HepG2 (cell line): ENCODE results near the gene ELP4. TPM values are rescaled to one million over a fixed set of nuclear protein-coding genes. Genes with fewer than 3 reads are reported as not detected.

ENCODE experiments used
- ATAC-seq: fragments of 200-7000 bp; cut with Tn5 transposase; 3 replicates; pipeline ENCODE4 v1.9.1; 2020; ENCODE audit warnings: mild to moderate bottlenecking, moderate library complexity
- BruUV-seq: library from RNA; stranded (reverse); fragments of 400-500 nt; replicated peaks from 2 replicates; lab custom pipeline; 2021; lab: Mats Ljungman, UMichigan
- CTCF ChIA-PET: fragments of 300-600 bp; formaldehyde crosslinking; extraction: SDS; loops from one replicate; lab custom pipeline; 2021; ENCODE audit warnings: low total read pairs, inconsistent platforms, low intra/inter-chr PET ratio; lab: Yijun Ruan, JAX
- POLR2A ChIA-PET: fragments of 350-600 bp; sonication (Branson Sonifier 250); formaldehyde crosslinking; loops from one replicate; lab custom pipeline; 2020; ENCODE audit warnings: antibody characterized with exemption, inconsistent platforms; lab: Yijun Ruan, JAX
- DNase-seq: peaks from one replicate; pipeline ENCODE4 v3.0.0-alpha.2; 2015; ENCODE audit warnings: low spot score
- FAIRE-seq: peaks from 3 replicates; lab custom pipeline; 2011; peaks lifted over from hg19 to GRCh38; lab: Jason Lieb, UNC
- H2AFZ ChIP-seq: one replicate; pipeline ENCODE4 v1.6.1; 2011; ENCODE audit warnings: low read length, inconsistent platforms
- H3K27ac ChIP-seq: fragments of 300-600 bp; 3 replicates; pipeline ENCODE4 v1.8.0; 2011; ENCODE audit warnings: mixed run types, mild to moderate bottlenecking, mixed read lengths, low read length, inconsistent platforms; ENCODE audit not compliant: insufficient read depth; ENCODE audit errors: extremely low read length
- H3K27me3 ChIP-seq, 2 experiments: fragments of 200-600 bp in 1 of 2; 2 replicates in 1 of 2; 3 replicates in 1 of 2; pipeline versions ENCODE4 v1.6.0 to v1.8.0; 2011; ENCODE audit warnings: low read length in 2 of 2, mild to moderate bottlenecking in 2 of 2, moderate library complexity in 2 of 2, inconsistent platforms in 1 of 2; ENCODE audit not compliant: insufficient read depth in 2 of 2, control insufficient read depth in 1 of 2
- H3K36me3 ChIP-seq, 2 experiments: fragments of 200-600 bp in 1 of 2; replicated peaks in 1 of 2; 2 replicates in 1 of 2; 3 replicates in 1 of 2; pipeline versions ENCODE4 v1.5.1 to v1.8.0; 2011; ENCODE audit warnings: low read length in 2 of 2, inconsistent platforms in 1 of 2; ENCODE audit not compliant: insufficient read depth in 2 of 2, control insufficient read depth in 1 of 2
- H3K4me1 ChIP-seq: 2 replicates; pipeline ENCODE4 v1.5.1; 2012; ENCODE audit warnings: low read length, inconsistent platforms; ENCODE audit not compliant: insufficient read depth
- H3K4me2 ChIP-seq: 2 replicates; pipeline ENCODE4 v1.6.0; 2011; ENCODE audit warnings: low read depth, low read length, inconsistent platforms
- H3K4me3 ChIP-seq, 3 experiments: fragments of 200-600 bp in 1 of 3; sonication (generic), shearing (Covaris generic) in 1 of 3; replicated peaks in 1 of 3; 2 replicates each; pipeline ENCODE4 v1.5.1; 2011 to 2016; ENCODE audit warnings: low read length in 3 of 3, inconsistent platforms in 2 of 3, low read depth in 2 of 3, mild to moderate bottlenecking in 2 of 3, control low read depth in 1 of 3, mixed read lengths in 1 of 3; ENCODE audit not compliant: insufficient read depth in 1 of 3
- H3K79me2 ChIP-seq: one replicate; pipeline ENCODE4 v1.6.1; 2011; ENCODE audit warnings: low read length, inconsistent platforms; ENCODE audit not compliant: insufficient read depth
- H3K9ac ChIP-seq: 2 replicates; pipeline ENCODE4 v1.6.0; 2011; ENCODE audit warnings: mild to moderate bottlenecking, low read depth, low read length, inconsistent platforms; ENCODE audit not compliant: insufficient read depth
- H3K9me3 ChIP-seq: 2 replicates; pipeline ENCODE4 v1.5.1; 2012; ENCODE audit warnings: mild to moderate bottlenecking, low read length
- H4K20me1 ChIP-seq: 2 replicates; pipeline ENCODE4 v1.6.0; 2011; ENCODE audit warnings: inconsistent platforms, mild to moderate bottlenecking, low read length, moderate library complexity; ENCODE audit not compliant: insufficient read depth
- ATF4 ChIP-seq, 2 experiments: fragments of 450-650 bp in 1 of 2; sonication (generic) in 1 of 2; formaldehyde crosslinking; IDR thresholded peaks; 2 replicates each; pipeline versions ENCODE4 v1.5.0 to v1.8.0; 2020 to 2022; ENCODE audit warnings: mild to moderate bottlenecking in 1 of 2, missing genetic modification reagents in 1 of 2
- BRCA1 ChIP-seq: sonication (generic); formaldehyde crosslinking; IDR thresholded peaks from 2 replicates; pipeline ENCODE4 v1.4.0; 2020; ENCODE audit warnings: missing genetic modification reagents
- ELK4 ChIP-seq: sonication (generic); formaldehyde crosslinking; IDR thresholded peaks from 2 replicates; pipeline ENCODE4 v1.9.0; 2021; ENCODE audit warnings: missing genetic modification reagents, borderline replicate concordance
- FOXA1 ChIP-seq, 2 experiments: fragments of 450-650 bp in 1 of 2; sonication (generic) in 1 of 2; formaldehyde crosslinking in 1 of 2; IDR thresholded peaks; 2 replicates each; pipeline versions ENCODE4 v1.4.0 to v1.6.1; 2016 to 2020; ENCODE audit warnings: missing genetic modification reagents in 1 of 2
- GFI1 ChIP-seq: sonication (generic); formaldehyde crosslinking; IDR thresholded peaks from 2 replicates; pipeline ENCODE4 v1.5.0; 2020; ENCODE audit warnings: missing genetic modification reagents, mild to moderate bottlenecking, borderline replicate concordance
- MTF2 ChIP-seq: sonication (generic); formaldehyde crosslinking; IDR thresholded peaks from 2 replicates; pipeline ENCODE4 v1.5.0; 2020; ENCODE audit warnings: missing genetic modification reagents, borderline replicate concordance
- RFX1 ChIP-seq: fragments of 450-650 bp; IDR thresholded peaks from 2 replicates; pipeline ENCODE4 v1.6.1; 2017
- ZNF3 ChIP-seq: IDR thresholded peaks from 2 replicates; pipeline ENCODE4 v1.7.0; 2017; ENCODE audit warnings: inconsistent platforms
- ZNF644 ChIP-seq: IDR thresholded peaks from 2 replicates; pipeline ENCODE4 v1.6.1; 2016; ENCODE audit warnings: low read depth
- ZNF652 ChIP-seq: IDR thresholded peaks from 2 replicates; pipeline ENCODE4 v1.6.1; 2016; ENCODE audit warnings: low read depth, borderline replicate concordance
- WGBS: methylation state at CpG from one replicate; pipeline ENCODE4 v1.1.6; 2017; ENCODE audit warnings: low lambda C conversion rate; 5-methylcytosine and 5-hydroxymethylcytosine counted together
- in situ Hi-C: cut with HindIII; loops from 2 replicates; pipeline ENCODE4 v1.10.0; 2017; ENCODE audit warnings: low pct_unique_long_range_greater_than_20kb; ENCODE audit not compliant: extremely low pct_ligation_motif_present
- intact Hi-C: fragments of 100-400 bp; cut with micrococcal nuclease; formaldehyde crosslinking; loops from one replicate; pipeline ENCODE4 v1.10.0; 2022; ENCODE audit not compliant: unreplicated experiment
- polyA plus RNA-seq, 8 experiments: library from polyadenylated mRNA; depleted of rRNA in 3 of 8; stranded (reverse) in 7 of 8; unstranded in 1 of 8; fragments of >200 nt; fragmentation: Illumina TruSeq in 4 of 8; extraction: Trizol in 4 of 8; gene quantifications; 2 replicates each; pipeline versions ENCODE4 v1.2.1 to v1.2.3, GENCODE V29; 2011 to 2016; ENCODE audit warnings: low read depth in 4 of 8, missing spikeins in 1 of 8, mixed read lengths in 1 of 8; ENCODE audit not compliant: insufficient read depth in 1 of 8
- total RNA-seq, 5 experiments: library from RNA; depleted of rRNA; stranded (reverse); fragments of >200 nt; fragmentation: Illumina TruSeq; extraction: Trizol; gene quantifications; 2 replicates each; pipeline ENCODE4 v1.2.3, GENCODE V29; 2016; ENCODE audit warnings: low read depth in 1 of 5
- TF ChIP-seq, protein P1 (sequence below): sonication (generic); formaldehyde crosslinking; IDR thresholded peaks from 2 replicates; pipeline ENCODE4 v1.4.0; 2020; ENCODE audit warnings: mild to moderate bottlenecking, low read depth, missing genetic modification reagents

Gene ELP4
- total and polyA plus RNA-seq, 2 of the 13 experiments (the other 11 are each of a cell fraction or from before 2014, with no cell fraction given) = 12.8 to 19.1 TPM

GRCh38 chr11:31764261-31764660 is 254.7 kb downstream of the ELP4 start:
- Histone ChIP-seq H3K4me1 (no peaks in the 10 kb centered on the region), H3K9me3 (no peaks in the 10 kb centered on the region), H3K4me3 (no peak overlapping the region), H3K4me2 (no peak overlapping the region), H3K9ac (no peak overlapping the region), H3K36me3 (no peaks in the 10 kb centered on the region), H3K27me3 (no peaks in the 10 kb centered on the region), H3K79me2 (no peaks in the 10 kb centered on the region), H2AFZ (no peak overlapping the region), H4K20me1 (no peaks in the 10 kb centered on the region), H3K27ac (no peak overlapping the region)
- ATAC-seq (no peak), FAIRE-seq (no peak), DNase-seq (no peak)
- intact Hi-C loops = no loop called here
- TF ChIP-seq ZNF644 (no peak), FOXA1 (IDR thresholded peaks at IDR 0.05) (no peak), FOXA1 (CRISPR knock-in tag; IDR thresholded peaks at IDR 0.05) (no peak), RFX1 (no peak), GFI1 (no peak), ZNF3 (CRISPR knock-in tag) (no peak), BRCA1 (no peak), ZNF652 (CRISPR knock-in tag) (no peak), ATF4 (CRISPR knock-in tag; IDR thresholded peaks at IDR 0.05) (no peak)
- CTCF ChIA-PET = no interaction called here
- no TSS peak for BruUV-seq
- 91% methylated on average over 5 of the region's 5 CpGs for WGBS
- in situ Hi-C loops = no loop called here
- POLR2A ChIA-PET = no interaction called here

DNA sequence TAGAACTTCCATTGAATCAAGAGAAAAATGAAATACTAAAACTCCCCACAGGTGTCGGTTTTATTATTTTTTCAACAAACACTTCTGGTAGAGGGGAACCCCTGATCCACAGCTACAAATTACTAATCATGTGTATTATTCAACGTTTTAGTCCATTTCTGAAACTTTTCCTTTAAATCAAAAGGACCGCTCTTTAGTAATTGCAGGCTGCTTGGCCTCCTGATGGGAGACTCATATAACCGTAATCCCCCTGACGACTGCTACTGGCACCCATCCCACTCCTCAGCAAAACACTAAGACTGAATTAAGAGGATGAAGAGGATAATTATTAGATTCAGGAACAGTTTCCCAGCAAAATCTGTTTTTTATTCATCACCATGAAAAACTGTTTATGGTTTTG is 255.2 kb downstream of the ELP4 start:
- TF ChIP-seq, protein P1, sequence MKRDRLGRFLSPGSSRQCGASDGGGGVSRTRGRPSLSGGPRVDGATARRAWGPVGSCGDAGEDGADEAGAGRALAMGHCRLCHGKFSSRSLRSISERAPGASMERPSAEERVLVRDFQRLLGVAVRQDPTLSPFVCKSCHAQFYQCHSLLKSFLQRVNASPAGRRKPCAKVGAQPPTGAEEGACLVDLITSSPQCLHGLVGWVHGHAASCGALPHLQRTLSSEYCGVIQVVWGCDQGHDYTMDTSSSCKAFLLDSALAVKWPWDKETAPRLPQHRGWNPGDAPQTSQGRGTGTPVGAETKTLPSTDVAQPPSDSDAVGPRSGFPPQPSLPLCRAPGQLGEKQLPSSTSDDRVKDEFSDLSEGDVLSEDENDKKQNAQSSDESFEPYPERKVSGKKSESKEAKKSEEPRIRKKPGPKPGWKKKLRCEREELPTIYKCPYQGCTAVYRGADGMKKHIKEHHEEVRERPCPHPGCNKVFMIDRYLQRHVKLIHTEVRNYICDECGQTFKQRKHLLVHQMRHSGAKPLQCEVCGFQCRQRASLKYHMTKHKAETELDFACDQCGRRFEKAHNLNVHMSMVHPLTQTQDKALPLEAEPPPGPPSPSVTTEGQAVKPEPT (CRISPR knock-in tag) = no peak
- TF ChIP-seq MTF2 (CRISPR knock-in tag) = no peak
- TF ChIP-seq ELK4 (CRISPR knock-in tag) = no peak
- H3K9me3 ChIP-seq = no peaks in the 10 kb centered on the region
- H3K4me3 ChIP-seq = no peak overlapping the region
- intact Hi-C loops (no loop called here), in situ Hi-C loops (no loop called here)
- WGBS = 88% methylated on average over 5 of the region's 5 CpGs
- no peaks in the 10 kb centered on the region for H3K4me1 ChIP-seq
- ATAC-seq (no peak), DNase-seq (no peak), FAIRE-seq (no peak)
- H3K36me3 ChIP-seq = no peaks in the 10 kb centered on the region
- BruUV-seq = no TSS peak
- H4K20me1 ChIP-seq = no peaks in the 10 kb centered on the region
- H3K27ac ChIP-seq = no peak overlapping the region
- ChIA-PET CTCF (no interaction called here), POLR2A (no interaction called here)
- H3K9ac ChIP-seq = no peak overlapping the region
- H3K4me2 ChIP-seq = no peak overlapping the region
- H2AFZ ChIP-seq = no peak overlapping the region
- H3K79me2 ChIP-seq = no peaks in the 10 kb centered on the region
- no peaks in the 10 kb centered on the region for H3K27me3 ChIP-seq
